ENCODE results near the gene PTBP3. TPM values are rescaled to one million over a fixed set of nuclear protein-coding genes. Genes with fewer than 3 reads are reported as not detected.

The PTBP3 gene
- total RNA-seq, 1 donor = 57.0 TPM

DNA sequence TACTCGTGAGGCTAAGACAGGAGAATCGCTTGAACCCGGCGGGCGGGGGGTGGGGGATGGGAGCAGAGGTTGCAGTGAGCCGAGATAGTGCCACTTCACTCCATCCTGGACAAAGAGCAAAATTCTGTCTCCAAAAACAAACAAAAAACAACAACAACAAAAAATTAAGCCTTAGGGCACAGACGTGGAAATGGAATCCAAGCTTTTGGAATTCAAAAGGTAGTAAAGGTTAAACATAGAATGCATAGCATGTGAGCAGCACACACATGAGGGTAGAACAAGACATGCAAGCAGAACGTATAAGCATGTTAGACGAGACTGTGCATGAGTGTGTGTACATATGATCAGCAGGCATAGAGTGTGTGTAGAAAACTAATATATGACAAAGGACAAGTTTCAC lies 68.0 kb downstream of the PTBP3 start:
- no peak for DNase-seq (ENCODE audit: low read depth)
- no peak overlapping the region for H3K4me3 ChIP-seq (ENCODE audit: low read depth, low read length)
- TF ChIP-seq, protein P1, sequence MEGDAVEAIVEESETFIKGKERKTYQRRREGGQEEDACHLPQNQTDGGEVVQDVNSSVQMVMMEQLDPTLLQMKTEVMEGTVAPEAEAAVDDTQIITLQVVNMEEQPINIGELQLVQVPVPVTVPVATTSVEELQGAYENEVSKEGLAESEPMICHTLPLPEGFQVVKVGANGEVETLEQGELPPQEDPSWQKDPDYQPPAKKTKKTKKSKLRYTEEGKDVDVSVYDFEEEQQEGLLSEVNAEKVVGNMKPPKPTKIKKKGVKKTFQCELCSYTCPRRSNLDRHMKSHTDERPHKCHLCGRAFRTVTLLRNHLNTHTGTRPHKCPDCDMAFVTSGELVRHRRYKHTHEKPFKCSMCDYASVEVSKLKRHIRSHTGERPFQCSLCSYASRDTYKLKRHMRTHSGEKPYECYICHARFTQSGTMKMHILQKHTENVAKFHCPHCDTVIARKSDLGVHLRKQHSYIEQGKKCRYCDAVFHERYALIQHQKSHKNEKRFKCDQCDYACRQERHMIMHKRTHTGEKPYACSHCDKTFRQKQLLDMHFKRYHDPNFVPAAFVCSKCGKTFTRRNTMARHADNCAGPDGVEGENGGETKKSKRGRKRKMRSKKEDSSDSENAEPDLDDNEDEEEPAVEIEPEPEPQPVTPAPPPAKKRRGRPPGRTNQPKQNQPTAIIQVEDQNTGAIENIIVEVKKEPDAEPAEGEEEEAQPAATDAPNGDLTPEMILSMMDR (IDR thresholded peaks at IDR 0.05; ENCODE audit: insufficient read depth, low read depth, low read length) = no peak

DNA sequence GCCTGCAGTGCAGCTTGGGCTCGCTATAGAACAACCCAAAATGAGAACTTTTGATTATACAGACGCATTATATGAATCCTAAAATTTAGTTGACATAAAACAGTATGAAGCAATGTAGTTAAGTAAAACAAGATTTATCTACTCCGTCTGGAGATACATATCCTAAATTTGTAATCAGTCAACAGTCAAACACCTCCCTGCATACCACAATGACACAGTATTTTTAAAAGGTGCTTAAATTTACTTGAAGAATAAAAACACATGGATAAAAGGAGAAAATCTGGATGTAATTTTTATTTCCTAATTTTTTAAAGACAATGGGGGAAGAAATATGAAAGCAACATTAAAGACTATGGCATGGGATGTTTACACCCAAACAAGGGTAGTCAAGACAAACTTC lies 70.8 kb downstream of the PTBP3 start:
- no peak for DNase-seq (ENCODE audit: low read depth)
- TF ChIP-seq, protein P1 (IDR thresholded peaks at IDR 0.05; ENCODE audit: insufficient read depth, low read depth, low read length) = no peak
- no peak overlapping the region for H3K4me3 ChIP-seq (ENCODE audit: low read depth, low read length)

DNA sequence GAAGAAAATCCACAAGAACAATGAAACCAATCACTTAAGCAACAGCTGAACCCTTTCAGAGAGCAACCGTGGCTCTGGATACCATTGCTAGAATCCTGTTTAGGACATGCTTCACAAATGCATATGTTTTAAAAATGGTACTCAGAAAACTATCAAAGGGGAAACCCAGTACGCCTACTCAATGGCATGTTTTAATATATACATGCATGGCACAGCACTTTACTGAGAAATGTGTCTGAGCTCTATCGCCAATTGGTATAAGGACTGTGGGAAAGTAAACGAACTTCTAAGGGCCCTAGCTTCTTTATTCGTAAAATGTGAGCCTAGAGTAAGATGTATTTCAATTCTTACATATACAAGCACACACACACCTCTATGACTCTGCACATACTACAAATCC lies 72.3 kb downstream of the PTBP3 start:
- no peak overlapping the region for H3K4me3 ChIP-seq (ENCODE audit: low read depth, low read length)
- TF ChIP-seq, protein P1 (IDR thresholded peaks at IDR 0.05; ENCODE audit: insufficient read depth, low read depth, low read length) = no peak
- DNase-seq (ENCODE audit: low read depth) = no peak

DNA sequence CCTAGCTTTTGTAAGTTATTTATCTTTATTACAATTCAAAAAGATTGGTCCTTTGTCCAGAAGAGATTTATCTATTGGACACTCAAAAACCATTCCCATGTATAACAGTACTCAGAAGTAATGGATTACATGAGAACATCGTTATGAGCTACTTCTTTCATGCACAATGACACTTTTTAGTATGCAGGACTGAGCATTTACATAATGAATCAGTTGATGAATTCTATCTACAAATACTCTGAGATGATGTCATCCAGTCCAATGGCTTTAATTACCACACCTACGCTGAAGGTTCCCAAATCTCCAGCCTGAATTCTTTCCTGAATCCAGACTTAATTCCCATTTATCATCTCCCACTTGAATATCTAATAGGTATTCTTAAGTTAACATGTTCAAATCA lies 75.3 kb downstream of the PTBP3 start:
- no peak for DNase-seq (ENCODE audit: low read depth)
- TF ChIP-seq, protein P1 (IDR thresholded peaks at IDR 0.05; ENCODE audit: insufficient read depth, low read depth, low read length) = no peak
- H3K4me3 ChIP-seq (ENCODE audit: low read depth, low read length) = no peak overlapping the region

DNA sequence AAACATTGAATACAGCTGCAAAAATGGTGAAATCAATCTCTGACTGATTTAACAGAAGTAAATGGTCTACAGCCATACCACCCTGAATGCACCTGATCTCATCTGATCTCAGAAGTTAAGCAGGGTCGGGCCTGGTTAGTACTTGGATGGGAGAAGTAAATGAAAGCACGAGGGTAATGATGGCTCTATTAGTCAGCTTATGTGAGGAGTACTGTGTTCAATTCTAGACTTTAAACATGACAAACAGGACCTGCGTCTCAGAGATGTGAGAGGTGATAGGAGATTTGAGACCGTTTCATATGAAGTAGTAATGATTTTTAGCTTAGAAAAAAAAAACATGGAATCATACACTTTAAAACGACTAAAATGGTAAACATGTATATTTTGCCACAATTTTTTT lies 81.2 kb downstream of the PTBP3 start:
- DNase-seq (ENCODE audit: low read depth) = no peak
- no peak overlapping the region for H3K4me3 ChIP-seq (ENCODE audit: low read depth, low read length)
- TF ChIP-seq, protein P1 (IDR thresholded peaks at IDR 0.05; ENCODE audit: insufficient read depth, low read depth, low read length) = no peak

DNA sequence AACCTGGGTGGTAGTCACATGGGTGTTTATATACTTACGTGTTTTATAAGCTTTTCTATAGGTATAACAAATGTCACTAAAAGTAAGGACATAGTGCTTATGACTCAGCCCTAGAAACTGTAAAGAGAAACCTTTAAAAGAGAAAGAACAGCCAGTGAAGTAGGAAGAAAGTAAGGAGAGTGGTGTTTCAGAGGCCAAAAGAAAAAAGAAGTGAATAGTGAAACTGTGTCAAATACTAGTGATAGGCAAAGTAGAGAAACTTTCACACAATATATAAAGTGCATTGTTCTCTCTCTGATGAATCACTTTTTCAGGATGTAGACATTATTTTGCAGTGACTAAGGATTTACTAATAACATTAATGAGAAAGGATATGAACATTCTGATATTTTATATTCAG lies 84.1 kb downstream of the PTBP3 start:
- DNase-seq (ENCODE audit: low read depth) = peak; percentile 32

DNA sequence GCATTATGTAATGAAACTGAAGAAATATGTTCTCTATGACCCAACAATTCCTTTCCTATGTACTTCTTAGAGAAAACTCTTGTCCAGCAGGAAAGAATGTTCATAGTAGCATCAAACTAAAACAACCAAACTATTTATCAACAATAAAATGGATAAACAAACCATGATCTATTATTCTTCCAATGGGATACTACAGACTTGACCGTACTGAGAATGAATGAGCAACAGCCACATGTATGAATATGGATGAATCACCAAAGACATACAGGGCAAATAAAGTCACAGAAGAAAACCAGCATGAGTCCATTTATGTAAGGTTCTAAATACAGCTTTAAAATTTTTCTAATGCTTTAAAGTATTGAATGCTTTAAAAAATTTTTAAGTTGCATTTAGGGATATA lies 84.7 kb downstream of the PTBP3 start:
- H3K4me3 ChIP-seq (ENCODE audit: low read depth, low read length) = no peak overlapping the region
- DNase-seq (ENCODE audit: low read depth) = peak; percentile 60
- TF ChIP-seq, protein P1 (IDR thresholded peaks at IDR 0.05; ENCODE audit: insufficient read depth, low read depth, low read length) = no peak

More for the DNA sequence above, 84.1 kb downstream of the PTBP3 start:
- TF ChIP-seq, protein P1 (IDR thresholded peaks at IDR 0.05; ENCODE audit: insufficient read depth, low read depth, low read length) = no peak
- no peak overlapping the region for H3K4me3 ChIP-seq (ENCODE audit: low read depth, low read length)

All from fibroblast of villous mesenchyme (primary cell).